H1 (cell line): ENCODE data around the gene OR52A5. TPM values are rescaled to one million over a fixed set of nuclear protein-coding genes. Genes with fewer than 3 reads are reported as not detected.

Experiments used
- CTCF ChIA-PET: fragments of 300-600 bp; sonication (Branson Sonifier 250); formaldehyde crosslinking; loops from one replicate; lab custom pipeline; 2021; ENCODE audit not compliant: partially characterized antibody; lab: Charles Lee
- POLR2A ChIA-PET: fragments of 300-600 bp; sonication (Branson Sonifier 250); formaldehyde crosslinking; loops from one replicate; lab custom pipeline; 2021; ENCODE audit warnings: inconsistent platforms; ENCODE audit not compliant: partially characterized antibody; lab: Charles Lee
- DNase-seq, 2 experiments: peaks; one replicate each; pipeline versions ENCODE4 v3.0.0 to v3.0.0-alpha.2; 2010 to 2022; ENCODE audit warnings: low spot score in 2 of 2, low read depth in 1 of 2, mixed read lengths in 1 of 2
- FAIRE-seq: peaks from 2 replicates; lab custom pipeline; 2011; peaks lifted over from hg19 to GRCh38; lab: Jason Lieb, UNC
- H2AFZ ChIP-seq: 2 replicates; pipeline ENCODE4 v1.8.1; 2012; ENCODE audit warnings: low read length, inconsistent platforms
- H2AK5ac ChIP-seq: 2 replicates; pipeline ENCODE4 v1.6.1; 2013; ENCODE audit warnings: low read depth, low read length
- H2BK120ac ChIP-seq: replicated peaks from 2 replicates; pipeline ENCODE3; 2013; ENCODE audit warnings: low read depth, low read length, inconsistent platforms
- H2BK12ac ChIP-seq: 2 replicates; pipeline ENCODE4 v1.6.1; 2013; ENCODE audit warnings: low read depth, low read length
- H2BK15ac ChIP-seq: 2 replicates; pipeline ENCODE4 v1.6.1; 2013; ENCODE audit warnings: low read length
- H2BK20ac ChIP-seq: 2 replicates; pipeline ENCODE4 v1.6.1; 2013; ENCODE audit warnings: low read length
- H2BK5ac ChIP-seq: 2 replicates; pipeline ENCODE4 v1.6.1; 2013; ENCODE audit warnings: low read depth, low read length
- H3K14ac ChIP-seq: 2 replicates; pipeline ENCODE4 v1.6.1; 2013; ENCODE audit warnings: inconsistent platforms; ENCODE audit not compliant: insufficient read length
- H3K18ac ChIP-seq: 2 replicates; pipeline ENCODE4 v1.6.1; 2013; ENCODE audit warnings: low read length; ENCODE audit errors: extremely low read depth
- H3K23ac ChIP-seq: 2 replicates; pipeline ENCODE4 v1.6.1; 2013; ENCODE audit warnings: inconsistent platforms; ENCODE audit not compliant: insufficient read length
- H3K23me2 ChIP-seq: 2 replicates; pipeline ENCODE4 v1.6.1; 2013; ENCODE audit warnings: low read depth, low read length
- H3K27ac ChIP-seq: 2 replicates; pipeline ENCODE4 v1.6.1; 2011; ENCODE audit warnings: low read depth, low read length, inconsistent platforms
- H3K27me3 ChIP-seq, 4 experiments: replicated peaks in 1 of 4; 1 replicate in 1 of 4; 2 replicates in 3 of 4; pipeline versions ENCODE4 v1.6.1 to v1.8.1; 2011 to 2013; ENCODE audit warnings: low read length in 3 of 4, mild to moderate bottlenecking in 3 of 4, inconsistent platforms in 2 of 4, mixed read lengths in 2 of 4, moderate library complexity in 1 of 4; ENCODE audit not compliant: control insufficient read depth in 3 of 4, insufficient read depth in 3 of 4; ENCODE audit errors: extremely low read depth in 1 of 4
- H3K36me3 ChIP-seq, 4 experiments: 2 replicates each; pipeline versions ENCODE4 v1.6.1 to v1.8.1; 2011 to 2013; ENCODE audit warnings: mild to moderate bottlenecking in 4 of 4, low read length in 3 of 4, moderate library complexity in 2 of 4, control low read depth in 1 of 4, inconsistent platforms in 1 of 4; ENCODE audit not compliant: insufficient read depth in 4 of 4, control insufficient read depth in 2 of 4
- H3K4ac ChIP-seq: replicated peaks from 2 replicates; pipeline ENCODE3; 2013; ENCODE audit warnings: low read length, low read depth, mixed read lengths, inconsistent platforms; ENCODE audit not compliant: insufficient read length
- H3K4me1 ChIP-seq, 4 experiments: replicated peaks in 1 of 4; 1 replicate in 1 of 4; 2 replicates in 3 of 4; pipeline versions ENCODE4 v1.6.1 to v1.8.1; 2011 to 2013; ENCODE audit warnings: low read length in 3 of 4, inconsistent platforms in 2 of 4, mixed read lengths in 1 of 4; ENCODE audit not compliant: insufficient read depth in 4 of 4, control insufficient read depth in 3 of 4
- H3K4me2 ChIP-seq, 2 experiments: 2 replicates each; pipeline versions ENCODE4 v1.6.1 to v1.8.1; 2011 to 2013; ENCODE audit warnings: low read depth in 2 of 2, low read length in 2 of 2, control low read depth in 1 of 2, inconsistent platforms in 1 of 2, mild to moderate bottlenecking in 1 of 2; ENCODE audit not compliant: insufficient read depth in 1 of 2
- H3K4me3 ChIP-seq, 4 experiments: fragments of 200-600, 300-600 bp in 1 of 4; sonication (generic), shearing (Covaris generic), sonication (Bioruptor Twin) in 1 of 4; 2 replicates each; pipeline versions ENCODE4 v1.5.1 to v1.8.1; 2011 to 2016; ENCODE audit warnings: low read length in 4 of 4, low read depth in 3 of 4, control low read depth in 2 of 4, inconsistent platforms in 2 of 4, mild to moderate bottlenecking in 2 of 4, mixed read lengths in 1 of 4, moderate library complexity in 1 of 4; ENCODE audit not compliant: insufficient read depth in 2 of 4; ENCODE audit errors: extremely low read depth in 1 of 4
- H3K56ac ChIP-seq: replicated peaks from 2 replicates; pipeline ENCODE3; 2013; ENCODE audit warnings: low read depth, mild to moderate bottlenecking, mixed read lengths, low read length, inconsistent platforms; ENCODE audit not compliant: insufficient read length
- H3K79me1 ChIP-seq: 2 replicates; pipeline ENCODE4 v1.6.1; 2013; ENCODE audit warnings: low read depth, low read length, control low read depth
- H3K79me2 ChIP-seq, 2 experiments: 2 replicates each; pipeline versions ENCODE4 v1.6.1 to v1.8.1; 2012 to 2013; ENCODE audit warnings: low read length in 2 of 2, mild to moderate bottlenecking in 2 of 2, inconsistent platforms in 1 of 2; ENCODE audit not compliant: insufficient read depth in 2 of 2, control insufficient read depth in 1 of 2
- H3K9ac ChIP-seq, 4 experiments: replicated peaks in 1 of 4; 1 replicate in 1 of 4; 2 replicates in 3 of 4; pipeline versions ENCODE4 v1.6.1 to v1.8.1; 2011 to 2013; ENCODE audit warnings: low read depth in 3 of 4, low read length in 3 of 4, control low read depth in 2 of 4, mild to moderate bottlenecking in 2 of 4, moderate library complexity in 2 of 4, inconsistent platforms in 1 of 4; ENCODE audit errors: extremely low read depth in 1 of 4
- H3K9me3 ChIP-seq, 2 experiments: 2 replicates each; pipeline versions ENCODE4 v1.6.1 to v1.8.1; 2012 to 2013; ENCODE audit warnings: mild to moderate bottlenecking in 2 of 2, moderate library complexity in 2 of 2, control low read depth in 1 of 2, inconsistent platforms in 1 of 2, low read depth in 1 of 2, low read length in 1 of 2, mixed read lengths in 1 of 2; ENCODE audit not compliant: insufficient read depth in 2 of 2
- H4K20me1 ChIP-seq, 2 experiments: replicated peaks in 1 of 2; 2 replicates each; pipeline versions ENCODE3 to v1.8.1; 2011 to 2013; ENCODE audit warnings: inconsistent platforms in 2 of 2, low read length in 2 of 2, mild to moderate bottlenecking in 1 of 2; ENCODE audit not compliant: insufficient read depth in 2 of 2, control insufficient read depth in 1 of 2
- H4K5ac ChIP-seq: 2 replicates; pipeline ENCODE4 v1.6.1; 2013; ENCODE audit warnings: low read length, low read depth, mixed read lengths, inconsistent platforms; ENCODE audit not compliant: insufficient read length
- H4K8ac ChIP-seq: 2 replicates; pipeline ENCODE4 v1.8.0; 2013; ENCODE audit warnings: mild to moderate bottlenecking, moderate library complexity, low read length, inconsistent platforms; ENCODE audit not compliant: insufficient read depth; ENCODE audit errors: extremely low read depth
- H4K91ac ChIP-seq: replicated peaks from 2 replicates; pipeline ENCODE3; 2013; ENCODE audit warnings: low read length, mixed read lengths, inconsistent platforms; ENCODE audit not compliant: insufficient read length
- CHD1 ChIP-seq: IDR thresholded peaks from 2 replicates; pipeline ENCODE4 v1.6.1; 2012; ENCODE audit warnings: low read depth, low read length, improper control_type of control experiment
- CHD2 ChIP-seq: IDR thresholded peaks from 2 replicates; pipeline ENCODE4 v1.6.1; 2012; ENCODE audit warnings: low read length, improper control_type of control experiment
- KDM4A ChIP-seq: IDR thresholded peaks from one replicate; pipeline ENCODE4 v1.7.1; 2012; ENCODE audit warnings: low read depth, mild to moderate bottlenecking, moderate library complexity, low read length, inconsistent platforms; ENCODE audit not compliant: severe bottlenecking
- RBBP5 ChIP-seq: IDR thresholded peaks from 2 replicates; pipeline ENCODE4 v1.7.1; 2012; ENCODE audit warnings: low read depth, mild to moderate bottlenecking, inconsistent platforms, low read length, moderate library complexity, borderline replicate concordance
- RNF2 ChIP-seq: fragments of 200-900, 300-1000 bp; sonication (generic); IDR thresholded peaks from 2 replicates; pipeline ENCODE4 v1.7.1; 2016; ENCODE audit warnings: borderline replicate concordance, low read depth, mild to moderate bottlenecking, antibody characterized with exemption, low read length; ENCODE audit not compliant: poor library complexity, severe bottlenecking; ENCODE audit errors: missing control alignments
- SIN3A ChIP-seq, 2 experiments: IDR thresholded peaks in 1 of 2; conservative IDR thresholded peaks in 1 of 2; 2 replicates each; pipeline ENCODE4 v1.6.1; 2011 to 2012; ENCODE audit warnings: low read length in 2 of 2, improper control_type of control experiment in 1 of 2, low read depth in 1 of 2, mild to moderate bottlenecking in 1 of 2
- SP4 ChIP-seq: IDR thresholded peaks from 2 replicates; pipeline ENCODE4 v1.6.1; 2012; ENCODE audit warnings: low read length, inconsistent platforms
- SUZ12 ChIP-seq: fragments of 200-600 bp; sonication (generic); IDR thresholded peaks from 2 replicates; pipeline ENCODE4 v1.6.1; 2012; ENCODE audit warnings: mild to moderate bottlenecking, inconsistent platforms, low read length, moderate library complexity, mixed read lengths
- polyA plus RNA-seq, 7 experiments: library from polyadenylated mRNA; depleted of rRNA in 3 of 7; stranded (reverse) in 5 of 7; unstranded in 2 of 7; fragments of >200 nt in 5 of 7; fragments of 200-250 nt in 2 of 7; gene quantifications; 1 replicate in 5 of 7; 2 replicates in 1 of 7; 4 replicates in 1 of 7; pipeline versions ENCODE4 v1.2.1 to v1.2.3, GENCODE V29; 2011 to 2013; ENCODE audit warnings: missing spikeins in 2 of 7, mixed read lengths in 2 of 7
- total RNA-seq: library from RNA; stranded (reverse); fragmentation: NEBNext Ultra II Directional; extraction: Animal tissue kit (Norgen Biotek cat#: 25700); gene quantifications from 2 replicates; pipeline ENCODE4 v1.2.1, GENCODE V29; 2021

The OR52A5 gene
- total and polyA plus RNA-seq, 2 of the 8 experiments (the other 6 are each of a cell fraction or from before 2014, with no cell fraction given) = 0.02 to 0.11 TPM

DNA sequence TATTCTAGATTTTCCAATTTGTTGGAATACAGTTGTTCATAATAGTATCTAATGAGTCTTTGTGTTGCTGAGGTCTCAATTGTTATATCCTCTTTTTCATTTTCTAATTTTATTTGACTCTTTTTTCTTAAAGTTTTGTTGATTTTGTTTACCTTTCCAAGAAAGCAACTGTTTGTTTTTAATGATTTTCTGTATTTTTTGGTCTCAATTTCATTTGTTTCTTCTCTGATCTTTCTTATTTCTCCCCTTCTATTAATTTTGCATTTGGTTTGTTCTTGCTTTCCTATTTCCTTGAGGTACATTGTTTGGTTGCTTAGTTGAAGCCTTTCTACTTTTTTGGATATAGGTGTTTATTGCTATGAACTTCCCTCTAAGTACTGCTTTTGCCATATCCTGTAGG is 21.6 kb upstream of the OR52A5 start:
- H3K18ac ChIP-seq = no peak overlapping the region
- H3K23ac ChIP-seq = no peak overlapping the region
- no peak overlapping the region for H2AK5ac ChIP-seq
- ChIA-PET CTCF (no interaction called here), POLR2A (no interaction called here)
- no peaks in the 10 kb centered on the region for H3K4me1 ChIP-seq
- no peak overlapping the region for H3K14ac ChIP-seq
- H2BK12ac ChIP-seq = no peak overlapping the region
- no peak overlapping the region for H3K56ac ChIP-seq
- no peak overlapping the region for H3K27ac ChIP-seq
- H3K36me3 ChIP-seq = no peaks in the 10 kb centered on the region
- DNase-seq (no peak), FAIRE-seq (no peak)
- H3K4ac ChIP-seq = no peak overlapping the region
- H3K79me1 ChIP-seq = no peaks in the 10 kb centered on the region
- H4K5ac ChIP-seq = no peak overlapping the region
- no peaks in the 10 kb centered on the region for H4K20me1 ChIP-seq
- TF ChIP-seq RBBP5 = no peak
- no peak for TF ChIP-seq CHD2
- TF ChIP-seq SP4 = no peak
- no peak for TF ChIP-seq SUZ12
- TF ChIP-seq KDM4A = no peak
- no peak for TF ChIP-seq RNF2
- no peak for TF ChIP-seq CHD1
- no peak for TF ChIP-seq SIN3A (conservative IDR thresholded peaks at IDR 0.05 in 1 of 2, IDR thresholded peaks at IDR 0.05 in 1 of 2; ENCODE audit: low read depth in 1 of 2, low read length in 2 of 2)
- no peaks in the 10 kb centered on the region for H3K27me3 ChIP-seq
- no peaks in the 10 kb centered on the region for H3K9me3 ChIP-seq
- no peak overlapping the region for H2BK5ac ChIP-seq
- H3K9ac ChIP-seq = no peak overlapping the region
- no peak overlapping the region for H2BK120ac ChIP-seq
- H2BK15ac ChIP-seq = no peak overlapping the region
- H3K4me3 ChIP-seq = no peak overlapping the region
- H4K8ac ChIP-seq = no peak overlapping the region
- no peak overlapping the region for H4K91ac ChIP-seq
- H3K23me2 ChIP-seq = no peaks in the 10 kb centered on the region
- no peak overlapping the region for H2AFZ ChIP-seq
- H3K79me2 ChIP-seq = no peaks in the 10 kb centered on the region
- no peak overlapping the region for H3K4me2 ChIP-seq
- no peak overlapping the region for H2BK20ac ChIP-seq
